ENCODE measurements around the gene VIM.
"Not testable (repeated sequence)": the region's sequence is repeated elsewhere in the genome, so short reads cannot be mapped to it uniquely, and the experiment has no call there.

Gene VIM

GRCh38 chr10:17232276-17232960 lies 4.4 kb downstream of the VIM start:
- DNase-seq (ENCODE audit: low read depth, low spot score), result no peak

GRCh38 chr10:17233286-17233991 lies 5.4 kb downstream of the VIM start:
- DNase-seq (ENCODE audit: low read depth, low spot score), result no peak

- DNase-seq (ENCODE audit: low read depth, low spot score), result no peak
Measured at GRCh38 chr10:17234431-17234945, 6.4 kb downstream of the VIM start.

GRCh38 chr10:17235136-17235535 lies 7.1 kb downstream of the VIM start:
- DNase-seq (ENCODE audit: low read depth, low spot score), result no peak

GRCh38 chr10:17236468-17237148 lies 8.6 kb downstream of the VIM start:
- no peak for DNase-seq (ENCODE audit: low read depth, low spot score)

- no peak for DNase-seq (ENCODE audit: low read depth, low spot score)
Measured at GRCh38 chr10:17237149-17237527, 9.1 kb downstream of the VIM start.

- no peak for DNase-seq (ENCODE audit: low read depth, low spot score)
Measured at GRCh38 chr10:17237915-17238444, 9.9 kb downstream of the VIM start.

- no peak for DNase-seq (ENCODE audit: low read depth, low spot score)
Measured at GRCh38 chr10:17238445-17239291, 10.6 kb downstream of the VIM start.

GRCh38 chr10:17239345-17240085 lies 11.5 kb downstream of the VIM start:
- DNase-seq (ENCODE audit: low read depth, low spot score), result no peak

- no peak for DNase-seq (ENCODE audit: low read depth, low spot score)
Measured at GRCh38 chr10:17240096-17240495, 12.1 kb downstream of the VIM start.

GRCh38 chr10:17240616-17241015 lies 12.6 kb downstream of the VIM start:
- DNase-seq (ENCODE audit: low read depth, low spot score), result no peak

- no peak for DNase-seq (ENCODE audit: low read depth, low spot score)
Measured at GRCh38 chr10:17241611-17242333, 13.7 kb downstream of the VIM start.

- no peak for DNase-seq (ENCODE audit: low read depth, low spot score)
Measured at GRCh38 chr10:17244700-17245365, 16.8 kb downstream of the VIM start.

GRCh38 chr10:17247210-17247609 lies 19.2 kb downstream of the VIM start:
- DNase-seq (ENCODE audit: low read depth, low spot score), result no peak

- DNase-seq (ENCODE audit: low read depth, low spot score), result no peak
Measured at GRCh38 chr10:17248964-17249363, 20.9 kb downstream of the VIM start.

GRCh38 chr10:17249820-17250219 lies 21.8 kb downstream of the VIM start:
- DNase-seq (ENCODE audit: low read depth, low spot score), result no peak

- no peak for DNase-seq (ENCODE audit: low read depth, low spot score)
Measured at GRCh38 chr10:17250736-17251135, 22.7 kb downstream of the VIM start.

GRCh38 chr10:17254543-17255050 lies 26.6 kb downstream of the VIM start:
- DNase-seq (ENCODE audit: low read depth, low spot score), result not testable (repeated sequence)

- DNase-seq (ENCODE audit: low read depth, low spot score), result no peak
Measured at GRCh38 chr10:17255512-17255911, 27.5 kb downstream of the VIM start.

All from ELF-1 (cell line).